Smooth muscle cell (in vitro differentiated cells): ENCODE data around the gene KIAA1958. TPM values are rescaled to one million over a fixed set of nuclear protein-coding genes. Genes with fewer than 3 reads are reported as not detected.

Experiments used
- DNase-seq: peaks from one replicate; lab custom pipeline; 2025; ENCODE audit not compliant: unreplicated experiment; lab: John Stamatoyannopoulos, UW
- H2AFZ ChIP-seq: fragments of 200-600 bp; sonication (generic); 2 replicates; pipeline ENCODE4 v1.6.0; 2016; ENCODE audit warnings: antibody characterized with exemption, low read depth, mild to moderate bottlenecking
- H3F3A ChIP-seq: fragments of 200-600 bp; sonication (generic); 2 replicates; pipeline ENCODE4 v1.6.0; 2017; ENCODE audit warnings: antibody characterized with exemption, low read depth
- H3K27ac ChIP-seq: fragments of 200-600 bp; sonication (generic); 2 replicates; pipeline ENCODE4 v1.5.1; 2016; ENCODE audit warnings: low read depth, mild to moderate bottlenecking
- H3K27me3 ChIP-seq: fragments of 200-600 bp; sonication (generic); 2 replicates; pipeline ENCODE4 v1.6.1; 2016; ENCODE audit warnings: low read depth, mild to moderate bottlenecking
- H3K36me3 ChIP-seq: fragments of 200-600 bp; sonication (generic); 2 replicates; pipeline ENCODE4 v1.5.1; 2016; ENCODE audit warnings: low read depth
- H3K4me1 ChIP-seq: fragments of 200-600 bp; sonication (generic); 2 replicates; pipeline ENCODE4 v1.5.1; 2016; ENCODE audit warnings: low read depth
- H3K4me2 ChIP-seq: fragments of 200-600 bp; sonication (generic); 2 replicates; pipeline ENCODE4 v1.6.0; 2016; ENCODE audit warnings: mild to moderate bottlenecking
- H3K4me3 ChIP-seq: fragments of 200-600 bp; sonication (generic); 2 replicates; pipeline ENCODE4 v1.5.1; 2016; ENCODE audit warnings: mild to moderate bottlenecking
- H3K79me2 ChIP-seq: fragments of 200-600 bp; sonication (generic); 2 replicates; pipeline ENCODE4 v1.6.0; 2016; ENCODE audit warnings: low read depth, mild to moderate bottlenecking
- H3K9ac ChIP-seq: fragments of 200-600 bp; sonication (generic); 2 replicates; pipeline ENCODE4 v1.6.0; 2016; ENCODE audit warnings: low read depth
- H3K9me3 ChIP-seq: fragments of 200-600 bp; sonication (generic); replicated peaks from 2 replicates; pipeline ENCODE4 v1.5.1; 2016; ENCODE audit warnings: low read depth
- H4K20me1 ChIP-seq: fragments of 200-600 bp; sonication (generic); 2 replicates; pipeline ENCODE4 v1.6.0; 2016; ENCODE audit warnings: low read depth
- WGBS: methylation state at CpG from one replicate; pipeline ENCODE4 v1.1.7; 2016; ENCODE audit warnings: low lambda C conversion rate; 5-methylcytosine and 5-hydroxymethylcytosine counted together
- polyA plus RNA-seq: library from polyadenylated mRNA; unstranded; fragments of >200 nt; fragmentation: Nextera tagmentation; extraction: Ambion mirVana; gene quantifications from 2 replicates; pipeline ENCODE4 v1.2.1, GENCODE V29; 2016
- total RNA-seq: library from RNA; depleted of rRNA; stranded (reverse); fragments of >200 nt; gene quantifications from 2 replicates; pipeline ENCODE4 v1.2.3, GENCODE V29; 2014
- TF ChIP-seq, protein P1 (sequence below): fragments of 200-600 bp; sonication (generic); IDR thresholded peaks from 2 replicates; pipeline ENCODE4 v1.5.1; 2017; ENCODE audit warnings: borderline replicate concordance, mild to moderate bottlenecking, antibody characterized with exemption; ENCODE audit not compliant: insufficient read depth, poor library complexity, severe bottlenecking

KIAA1958 gene
- total and polyA plus RNA-seq, 2 experiments from 2014 or later, result 1.1 to 1.8 TPM

DNA sequence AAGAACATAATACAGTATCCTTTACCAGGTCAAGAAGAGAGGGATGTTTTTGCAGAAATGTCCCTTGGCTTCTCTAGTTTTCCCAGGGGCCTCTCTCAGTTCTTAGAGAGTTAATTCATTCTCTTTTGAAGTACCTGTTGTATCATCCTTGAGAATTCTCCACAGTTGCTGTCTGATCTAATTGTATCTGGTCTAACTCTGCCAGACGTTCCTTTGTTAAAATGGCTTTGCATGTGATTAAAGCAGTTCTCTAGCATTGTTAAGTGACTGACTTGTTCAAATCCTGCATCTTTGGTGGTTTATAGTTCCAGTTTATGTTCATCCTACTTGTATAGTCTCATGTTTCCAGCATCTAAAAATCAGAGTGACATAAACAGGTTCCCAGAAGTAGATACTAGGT, 65.0 kb downstream of the KIAA1958 start:
- DNase-seq, result no peak
- Histone ChIP-seq H3K9ac (no peak overlapping the region), H3K4me1 (peaks cover 26% of the 10 kb centered on the region), H4K20me1 (no peaks in the 10 kb centered on the region), H3K27me3 (no peaks in the 10 kb centered on the region), H3K79me2 (peaks cover 3% of the 10 kb centered on the region), H2AFZ (no peak overlapping the region), H3K4me2 (no peak overlapping the region), H3K4me3 (no peak overlapping the region), H3K27ac (no peak overlapping the region), H3F3A (no peaks in the 10 kb centered on the region), H3K9me3 (no peaks in the 10 kb centered on the region), H3K36me3 (no peaks in the 10 kb centered on the region)
- WGBS, result 57% methylated on average over 1 of the region's 1 CpG
- TF ChIP-seq, protein P1, sequence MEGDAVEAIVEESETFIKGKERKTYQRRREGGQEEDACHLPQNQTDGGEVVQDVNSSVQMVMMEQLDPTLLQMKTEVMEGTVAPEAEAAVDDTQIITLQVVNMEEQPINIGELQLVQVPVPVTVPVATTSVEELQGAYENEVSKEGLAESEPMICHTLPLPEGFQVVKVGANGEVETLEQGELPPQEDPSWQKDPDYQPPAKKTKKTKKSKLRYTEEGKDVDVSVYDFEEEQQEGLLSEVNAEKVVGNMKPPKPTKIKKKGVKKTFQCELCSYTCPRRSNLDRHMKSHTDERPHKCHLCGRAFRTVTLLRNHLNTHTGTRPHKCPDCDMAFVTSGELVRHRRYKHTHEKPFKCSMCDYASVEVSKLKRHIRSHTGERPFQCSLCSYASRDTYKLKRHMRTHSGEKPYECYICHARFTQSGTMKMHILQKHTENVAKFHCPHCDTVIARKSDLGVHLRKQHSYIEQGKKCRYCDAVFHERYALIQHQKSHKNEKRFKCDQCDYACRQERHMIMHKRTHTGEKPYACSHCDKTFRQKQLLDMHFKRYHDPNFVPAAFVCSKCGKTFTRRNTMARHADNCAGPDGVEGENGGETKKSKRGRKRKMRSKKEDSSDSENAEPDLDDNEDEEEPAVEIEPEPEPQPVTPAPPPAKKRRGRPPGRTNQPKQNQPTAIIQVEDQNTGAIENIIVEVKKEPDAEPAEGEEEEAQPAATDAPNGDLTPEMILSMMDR, result no peak

DNA sequence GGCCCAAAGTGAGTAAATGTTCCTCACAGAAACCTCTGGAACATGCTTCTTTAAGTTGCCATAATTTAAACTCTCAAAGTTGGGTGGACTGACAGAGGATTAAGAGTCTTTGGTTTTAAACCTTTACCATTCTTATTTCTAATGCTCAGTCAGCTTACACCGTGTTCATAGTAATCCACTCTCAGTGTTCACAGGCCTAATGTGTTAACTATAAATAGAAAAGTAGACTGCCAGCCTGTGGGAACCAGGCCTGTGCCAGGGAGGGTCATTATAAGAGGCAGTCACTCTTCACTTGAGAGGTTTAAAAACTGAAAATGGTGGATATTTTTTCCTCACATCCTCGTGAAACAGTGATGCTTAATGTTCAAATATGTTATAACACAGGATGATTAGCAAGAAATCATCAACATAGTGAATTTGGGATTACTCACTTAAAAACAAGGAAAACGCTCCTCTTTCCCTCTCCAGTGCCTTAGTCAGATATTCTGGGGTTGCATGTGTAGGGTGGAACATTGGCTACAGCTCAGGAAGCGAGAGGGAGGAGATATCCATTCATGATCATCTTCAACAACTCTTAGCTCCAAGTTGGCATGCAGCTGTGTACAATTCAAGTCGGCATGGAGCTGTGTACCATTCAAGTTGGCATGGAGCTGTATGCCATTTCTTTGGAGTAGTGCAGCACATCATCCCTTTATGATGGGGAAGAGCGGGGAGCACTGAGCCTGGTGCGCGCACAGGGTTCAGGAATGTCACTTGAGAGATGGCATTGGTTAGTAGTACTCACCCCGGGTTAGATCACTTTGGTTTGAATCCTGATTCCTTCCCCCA, 65.8 kb downstream of the KIAA1958 start:
- no peaks in the 10 kb centered on the region for H3K9me3 ChIP-seq
- no peaks in the 10 kb centered on the region for H3F3A ChIP-seq
- peaks cover 3% of the 10 kb centered on the region for H3K79me2 ChIP-seq
- no peaks in the 10 kb centered on the region for H3K36me3 ChIP-seq
- 90% methylated on average over 9 of the region's 9 CpGs for WGBS
- no peak for DNase-seq
- no peaks in the 10 kb centered on the region for H3K27me3 ChIP-seq
- H3K4me3 ChIP-seq, result no peak overlapping the region
- TF ChIP-seq, protein P1, result no peak
- no peak overlapping the region for H3K4me2 ChIP-seq
- no peak overlapping the region for H2AFZ ChIP-seq
- no peak overlapping the region for H3K27ac ChIP-seq
- H3K9ac ChIP-seq, result no peak overlapping the region
- peaks cover 31% of the 10 kb centered on the region for H3K4me1 ChIP-seq
- H4K20me1 ChIP-seq, result no peaks in the 10 kb centered on the region

DNA sequence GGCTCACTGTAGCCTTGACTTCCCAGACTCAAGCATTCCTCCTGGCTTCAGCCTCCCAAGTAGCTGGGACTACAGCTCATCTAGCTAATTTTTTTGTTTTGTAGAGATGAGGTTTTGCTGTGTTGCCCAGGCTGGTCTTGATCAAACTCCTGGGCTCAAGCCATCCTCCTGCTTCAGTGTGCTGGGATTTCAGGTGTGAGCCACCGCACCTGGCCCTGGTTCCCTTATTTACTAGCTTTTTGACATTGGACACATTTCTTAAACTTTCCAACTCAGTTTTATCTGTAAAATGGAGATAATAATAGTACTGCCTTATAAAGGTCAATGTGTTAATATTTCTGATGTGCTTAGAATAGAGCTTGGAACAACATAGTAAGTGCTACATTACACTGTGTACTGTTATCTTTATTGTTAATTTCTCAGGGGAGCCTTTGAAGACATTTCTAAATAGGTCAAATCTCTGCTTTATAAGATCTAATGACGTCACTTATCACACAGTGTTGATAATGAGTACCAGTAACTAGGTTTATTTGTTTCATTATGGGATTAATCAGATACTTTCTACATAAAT, 66.7 kb downstream of the KIAA1958 start:
- H3K27ac ChIP-seq, result no peak overlapping the region

More for the DNA sequence above, 66.7 kb downstream of the KIAA1958 start:
- Histone ChIP-seq H4K20me1 (no peaks in the 10 kb centered on the region), H2AFZ (no peak overlapping the region), H3K9me3 (no peaks in the 10 kb centered on the region), H3K36me3 (no peaks in the 10 kb centered on the region), H3K4me3 (no peak overlapping the region), H3K9ac (no peak overlapping the region), H3K79me2 (peaks cover 3% of the 10 kb centered on the region), H3K27me3 (no peaks in the 10 kb centered on the region), H3F3A (no peaks in the 10 kb centered on the region), H3K4me2 (no peak overlapping the region), H3K4me1 (peaks cover 31% of the 10 kb centered on the region)
- WGBS, result 82% methylated on average over 2 of the region's 2 CpGs
- TF ChIP-seq, protein P1, result no peak
- no peak for DNase-seq
